ENCODE measurements around the gene TBCA. TPM values are rescaled to one million over a fixed set of nuclear protein-coding genes. Genes with fewer than 3 reads are reported as not detected.

Gene TBCA
- 286 and 305 TPM in 2 replicates for total RNA-seq
- long read RNA-seq, transcript TBCA-202 (4 exons, 683 nt), result major isoform, 27 of 46 reads
- long read RNA-seq, partial matches to known transcripts, result 12 of 46 reads
- long read RNA-seq, other reads (novel, unspliced or antisense), result 4 of 46 reads

GRCh38 chr5:77775790-77776553 lies at the start of gene TBCA:
TSS of gene TBCA (minus strand) at chr5:77776339. CDS start at chr5:77776257, 82 bp downstream.
- no peaks in the 10 kb centered on the region for H3K9me3 Mint-ChIP-seq
- H3K27me3 Mint-ChIP-seq (ENCODE audit: low read depth), result no peaks in the 10 kb centered on the region
- peak; percentile 85 for DNase-seq (ENCODE audit: low read depth, low spot score)
- TF ChIP-seq CTCF (conservative IDR thresholded peaks at IDR 0.05), result peak; percentile 58
- peak within 1 kb of the TSS; percentile 96 for H3K27ac Mint-ChIP-seq (ENCODE audit: unreplicated experiment)
- peaks cover 6% of the 10 kb centered on the region for H3K36me3 Mint-ChIP-seq (ENCODE audit: low read depth)
- peak within 1 kb of the TSS; percentile 95 for H3K4me3 Mint-ChIP-seq
- H3K4me1 Mint-ChIP-seq, result peaks cover 47% of the 10 kb centered on the region

DNA sequence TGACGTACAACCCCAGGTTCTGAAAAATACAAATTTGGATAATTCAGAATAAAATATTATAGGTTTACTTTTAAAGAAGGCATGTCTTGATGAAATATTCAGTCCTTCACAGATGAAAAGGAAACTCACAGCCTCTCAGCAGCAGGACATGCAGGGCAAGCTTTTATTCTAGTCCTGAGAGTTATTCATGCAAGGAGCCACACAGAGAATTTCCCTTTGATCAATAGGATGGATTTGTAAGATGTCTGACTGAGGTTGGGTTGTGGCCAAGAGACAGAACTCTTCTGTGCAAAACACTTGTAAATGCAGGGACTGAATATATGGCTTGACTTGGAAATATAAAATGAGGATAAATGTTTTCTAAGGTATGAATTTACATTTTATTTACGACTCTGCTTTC lies 48.8 kb upstream of the TBCA start:
- Mint-ChIP-seq H3K36me3 (ENCODE audit: low read depth) (no peaks in the 10 kb centered on the region), H3K4me1 (peaks cover 13% of the 10 kb centered on the region), H3K9me3 (no peaks in the 10 kb centered on the region), H3K27ac (ENCODE audit: unreplicated experiment) (no peak overlapping the region), H3K4me3 (no peak overlapping the region), H3K27me3 (ENCODE audit: low read depth) (peaks cover 10% of the 10 kb centered on the region)
- TF ChIP-seq CTCF (conservative IDR thresholded peaks at IDR 0.05), result no peak
- DNase-seq (ENCODE audit: low read depth, low spot score), result no peak

- H3K36me3 Mint-ChIP-seq (ENCODE audit: low read depth), result no peaks in the 10 kb centered on the region
- H3K9me3 Mint-ChIP-seq, result no peaks in the 10 kb centered on the region
- DNase-seq (ENCODE audit: low read depth, low spot score), result no peak
- H3K4me1 Mint-ChIP-seq, result no peaks in the 10 kb centered on the region
- no peak for TF ChIP-seq CTCF (conservative IDR thresholded peaks at IDR 0.05)
- H3K27ac Mint-ChIP-seq (ENCODE audit: unreplicated experiment), result no peak overlapping the region
- no peak overlapping the region for H3K4me3 Mint-ChIP-seq
- no peaks in the 10 kb centered on the region for H3K27me3 Mint-ChIP-seq (ENCODE audit: low read depth)
These were observed 40.5 kb upstream of the TBCA start for GRCh38 chr5:77816686-77817085.

DNA sequence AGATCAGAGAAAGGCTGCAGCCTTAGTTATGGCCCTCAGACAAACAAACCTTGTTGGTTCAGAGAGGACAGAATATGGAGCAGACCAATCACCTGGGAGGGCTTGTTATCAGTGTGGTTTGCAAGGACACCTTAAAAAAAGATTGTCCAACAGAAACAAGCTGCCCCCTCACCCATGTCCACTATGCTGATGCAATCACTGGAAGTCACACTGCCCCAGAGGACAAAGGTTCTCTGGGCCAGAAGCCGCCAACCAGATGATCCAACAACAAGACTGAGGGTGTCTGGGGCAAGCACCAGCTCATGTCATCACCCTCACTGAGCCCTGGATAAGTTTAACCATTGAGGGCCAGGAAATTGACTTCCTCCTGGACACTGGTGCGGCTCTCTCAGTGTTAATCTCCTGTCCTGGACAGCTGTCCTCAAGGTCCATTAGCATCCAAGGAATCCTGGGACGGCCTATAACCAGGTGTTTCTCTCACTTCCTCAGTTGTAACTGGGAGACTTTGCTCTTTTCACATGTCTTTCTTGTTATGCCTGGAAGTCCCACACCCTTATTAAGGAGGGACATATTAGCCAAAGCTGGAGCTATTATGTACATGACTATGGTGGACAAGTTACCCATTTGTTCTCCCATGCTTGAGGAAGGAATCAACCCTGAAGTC lies 36.9 kb upstream of the TBCA start:
- no peak for DNase-seq (ENCODE audit: low read depth, low spot score)
- Mint-ChIP-seq H3K27me3 (ENCODE audit: low read depth) (no peaks in the 10 kb centered on the region), H3K4me1 (no peaks in the 10 kb centered on the region), H3K36me3 (ENCODE audit: low read depth) (peaks cover 2% of the 10 kb centered on the region), H3K4me3 (no peak overlapping the region), H3K27ac (ENCODE audit: unreplicated experiment) (no peak overlapping the region), H3K9me3 (peaks cover 6% of the 10 kb centered on the region)
- TF ChIP-seq CTCF (conservative IDR thresholded peaks at IDR 0.05), result no peak

DNA sequence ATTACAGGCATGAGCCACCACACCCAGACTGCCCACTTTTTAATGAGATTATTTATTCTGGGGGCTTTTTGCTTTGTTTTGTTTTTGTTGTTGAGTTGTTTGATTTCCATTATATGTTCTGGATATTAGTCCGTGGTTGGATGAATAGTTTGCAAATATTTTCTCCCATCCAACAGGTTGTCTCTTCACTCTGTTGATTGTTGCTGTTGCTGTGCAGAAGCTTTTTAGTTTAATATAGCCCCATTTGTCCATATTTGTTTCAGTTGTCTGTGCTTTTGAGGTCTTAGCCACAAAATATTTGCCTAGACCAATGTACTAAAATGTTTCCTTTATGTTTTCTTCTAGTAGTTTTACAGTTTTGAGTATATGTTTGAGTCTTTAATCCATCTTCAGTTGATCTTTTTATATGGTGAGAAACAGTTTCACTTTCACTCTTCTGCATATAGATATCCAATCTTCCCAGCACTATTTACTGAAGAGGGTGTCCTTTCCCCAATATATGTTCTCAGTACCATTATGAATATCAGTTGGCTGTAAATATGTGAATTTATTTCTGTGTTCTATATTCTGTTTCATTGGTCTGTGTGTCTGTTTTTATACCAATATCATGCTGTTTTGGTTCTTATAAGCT lies 30.2 kb upstream of the TBCA start:
- Mint-ChIP-seq H3K9me3 (peaks cover 5% of the 10 kb centered on the region), H3K36me3 (ENCODE audit: low read depth) (peaks cover 1% of the 10 kb centered on the region), H3K27me3 (ENCODE audit: low read depth) (no peaks in the 10 kb centered on the region), H3K4me3 (no peak overlapping the region), H3K27ac (ENCODE audit: unreplicated experiment) (no peak overlapping the region), H3K4me1 (no peaks in the 10 kb centered on the region)
- TF ChIP-seq CTCF (conservative IDR thresholded peaks at IDR 0.05), result no peak
- no peak for DNase-seq (ENCODE audit: low read depth, low spot score)

Data from neural crest cell (in vitro differentiated cells).